ENCODE results near the gene GBP6.
"Not testable (repeated sequence)": the region's sequence is repeated elsewhere in the genome, so short reads cannot be mapped to it uniquely, and the experiment has no call there.

Gene GBP6

GRCh38 chr1:89363638-89364536, at the start of gene GBP6:
GBP6 (plus strand) TSS chr1:89364059; CDS start chr1:89368552, 4,493 bp downstream.
- DNase-seq (ENCODE audit: low read depth) = no peak

GRCh38 chr1:89322402-89322801, 41.5 kb upstream of the GBP6 start:
- DNase-seq (ENCODE audit: low read depth) = no peak

GRCh38 chr1:89331890-89332289, 32.0 kb upstream of the GBP6 start:
- no peak for DNase-seq (ENCODE audit: low read depth)

- DNase-seq (ENCODE audit: low read depth) = no peak
Measured at GRCh38 chr1:89332461-89332860, 31.4 kb upstream of the GBP6 start.

GRCh38 chr1:89335486-89335885, 28.4 kb upstream of the GBP6 start:
- no peak for DNase-seq (ENCODE audit: low read depth)

GRCh38 chr1:89337903-89338302, 26.0 kb upstream of the GBP6 start:
- DNase-seq (ENCODE audit: low read depth) = no peak

GRCh38 chr1:89339039-89339438, 24.8 kb upstream of the GBP6 start:
- DNase-seq (ENCODE audit: low read depth) = no peak

- not testable (repeated sequence) for DNase-seq (ENCODE audit: low read depth)
Measured at GRCh38 chr1:89345479-89345878, 18.4 kb upstream of the GBP6 start.

- no peak for DNase-seq (ENCODE audit: low read depth)
Measured at GRCh38 chr1:89347296-89347695, 16.6 kb upstream of the GBP6 start.

- DNase-seq (ENCODE audit: low read depth) = no peak
Measured at GRCh38 chr1:89350298-89350697, 13.6 kb upstream of the GBP6 start.

GRCh38 chr1:89351597-89352311, 12.1 kb upstream of the GBP6 start:
- no peak for DNase-seq (ENCODE audit: low read depth)

GRCh38 chr1:89352421-89352820, 11.4 kb upstream of the GBP6 start:
- no peak for DNase-seq (ENCODE audit: low read depth)

- DNase-seq (ENCODE audit: low read depth) = no peak
Measured at GRCh38 chr1:89354205-89354604, 9.7 kb upstream of the GBP6 start.

- DNase-seq (ENCODE audit: low read depth) = no peak
Measured at GRCh38 chr1:89355056-89355455, 8.8 kb upstream of the GBP6 start.

GRCh38 chr1:89356658-89357400, 7.0 kb upstream of the GBP6 start:
- DNase-seq (ENCODE audit: low read depth) = no peak

- DNase-seq (ENCODE audit: low read depth) = peak; percentile 84
Measured at GRCh38 chr1:89358287-89358893, 5.5 kb upstream of the GBP6 start.

- DNase-seq (ENCODE audit: low read depth) = no peak
Measured at GRCh38 chr1:89360716-89361115, 3.1 kb upstream of the GBP6 start.

GRCh38 chr1:89361681-89362080, 2.2 kb upstream of the GBP6 start:
- DNase-seq (ENCODE audit: low read depth) = no peak

GRCh38 chr1:89363196-89363595, 663 bp upstream of the GBP6 start:
- DNase-seq (ENCODE audit: low read depth) = no peak

- no peak for DNase-seq (ENCODE audit: low read depth)
Measured at GRCh38 chr1:89364954-89365550, 1.2 kb downstream of the GBP6 start.

- no peak for DNase-seq (ENCODE audit: low read depth)
Measured at GRCh38 chr1:89367221-89367620, 3.4 kb downstream of the GBP6 start.

GRCh38 chr1:89369331-89369730, 5.5 kb downstream of the GBP6 start:
- DNase-seq (ENCODE audit: low read depth) = no peak

Measured in activated T-cell treated with anti-CD3 and anti-CD28 coated beads for 1 hour (primary cell).